ENCODE measurements around the gene LRRC14B. TPM values are rescaled to one million over a fixed set of nuclear protein-coding genes. Genes with fewer than 3 reads are reported as not detected.

Gene LRRC14B
- polyA plus RNA-seq, 1 donor (not counting 4 experiments of a cell fraction or from before 2014, with no cell fraction given) = not detected

- dilution Hi-C loops (cut with MboI; ENCODE audit: extremely low pct_ligation_motif_present, low sequenced_read_pairs) = no loop called here
Observed at GRCh38 chr5:162565-163337, 28.5 kb upstream of the LRRC14B start.

DNA sequence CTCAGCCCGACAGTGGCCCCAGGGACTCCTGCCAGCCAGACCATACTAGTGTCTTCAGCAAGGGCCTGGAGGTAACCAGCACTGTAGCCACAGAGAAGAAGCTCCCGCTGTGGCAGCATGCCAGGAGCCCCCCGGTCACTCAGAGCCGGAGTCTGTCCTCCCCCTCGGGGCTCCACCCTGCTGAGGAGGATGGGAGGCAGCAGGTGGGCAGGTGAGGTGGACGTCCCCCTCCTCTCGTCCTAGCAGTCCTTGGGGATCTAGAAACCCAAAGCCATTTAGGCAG, 28.0 kb upstream of the LRRC14B start:
- Histone ChIP-seq H3K4me3 (ENCODE audit: control insufficient read depth in 2 of 3, extremely low read depth in 1 of 3, insufficient read depth in 2 of 3, low read depth in 1 of 3, low read length in 3 of 3) (no peak overlapping the region), H4K20me1 (ENCODE audit: control insufficient read depth, extremely low read depth, insufficient read depth, low read length) (no peaks in the 10 kb centered on the region), H3K4me2 (ENCODE audit: control insufficient read depth, extremely low read depth, insufficient read depth, low read depth, low read length) (no peak overlapping the region), H3K27me3 (ENCODE audit: control insufficient read depth, extremely low read depth, insufficient read depth, low read length) (no peaks in the 10 kb centered on the region), H3K27ac (ENCODE audit: control insufficient read depth, insufficient read depth, low read length) (no peak overlapping the region), H3K36me3 (ENCODE audit: control insufficient read depth in 2 of 2, extremely low read depth in 1 of 2, insufficient read depth in 2 of 2, low read length in 2 of 2) (no peaks in the 10 kb centered on the region), H3K4me1 (ENCODE audit: control insufficient read depth, extremely low read depth, insufficient read depth, low read length) (no peaks in the 10 kb centered on the region), H3K9me1 (ENCODE audit: control insufficient read depth, extremely low read depth, insufficient read depth, low read length) (no peaks in the 10 kb centered on the region), H2AFZ (ENCODE audit: control insufficient read depth, low read length) (no peak overlapping the region), H3K9me3 (ENCODE audit: control insufficient read depth, low read depth, low read length) (no peaks in the 10 kb centered on the region), H3K79me2 (ENCODE audit: control insufficient read depth, insufficient read depth, low read length) (no peaks in the 10 kb centered on the region), H3K9ac (ENCODE audit: control insufficient read depth, extremely low read depth, insufficient read depth, low read length) (no peak overlapping the region)
- no peak for TF ChIP-seq CTCF (optimal IDR thresholded peaks at IDR 0.05 in 1 of 3, IDR thresholded peaks at IDR 0.05 in 1 of 3, conservative IDR thresholded peaks at IDR 0.05 in 1 of 3; ENCODE audit: extremely low read depth in 1 of 3, insufficient read depth in 2 of 3, low read length in 3 of 3)
- no peak for TF ChIP-seq EZH2 (IDR thresholded peaks at IDR 0.05; ENCODE audit: low read length)
- FAIRE-seq (no peak), DNase-seq (ENCODE audit: low read depth, low spot score) (no peak)
- dilution Hi-C loops (cut with MboI; ENCODE audit: extremely low pct_ligation_motif_present, low sequenced_read_pairs) = no loop called here

More at GRCh38 chr5:162565-163337, 28.5 kb upstream of the LRRC14B start:
- H3K27ac ChIP-seq (ENCODE audit: control insufficient read depth, insufficient read depth, low read length) = no peak overlapping the region
- no peaks in the 10 kb centered on the region for H4K20me1 ChIP-seq (ENCODE audit: control insufficient read depth, extremely low read depth, insufficient read depth, low read length)
- H3K9me3 ChIP-seq (ENCODE audit: control insufficient read depth, low read depth, low read length) = no peaks in the 10 kb centered on the region
- no peak overlapping the region for H3K4me3 ChIP-seq (ENCODE audit: control insufficient read depth in 2 of 3, extremely low read depth in 1 of 3, insufficient read depth in 2 of 3, low read depth in 1 of 3, low read length in 3 of 3)
- no peak for DNase-seq (ENCODE audit: low read depth, low spot score)
- no peak overlapping the region for H3K4me2 ChIP-seq (ENCODE audit: control insufficient read depth, extremely low read depth, insufficient read depth, low read depth, low read length)
- H3K4me1 ChIP-seq (ENCODE audit: control insufficient read depth, extremely low read depth, insufficient read depth, low read length) = no peaks in the 10 kb centered on the region
- TF ChIP-seq CTCF (optimal IDR thresholded peaks at IDR 0.05 in 1 of 3, IDR thresholded peaks at IDR 0.05 in 1 of 3, conservative IDR thresholded peaks at IDR 0.05 in 1 of 3; ENCODE audit: extremely low read depth in 1 of 3, insufficient read depth in 2 of 3, low read length in 3 of 3) = no peak
- no peak for TF ChIP-seq EZH2 (IDR thresholded peaks at IDR 0.05; ENCODE audit: low read length)
- no peaks in the 10 kb centered on the region for H3K9me1 ChIP-seq (ENCODE audit: control insufficient read depth, extremely low read depth, insufficient read depth, low read length)
- H3K27me3 ChIP-seq (ENCODE audit: control insufficient read depth, extremely low read depth, insufficient read depth, low read length) = no peaks in the 10 kb centered on the region
- H3K9ac ChIP-seq (ENCODE audit: control insufficient read depth, extremely low read depth, insufficient read depth, low read length) = no peak overlapping the region
- H3K79me2 ChIP-seq (ENCODE audit: control insufficient read depth, insufficient read depth, low read length) = no peaks in the 10 kb centered on the region
- no peak overlapping the region for H2AFZ ChIP-seq (ENCODE audit: control insufficient read depth, low read length)
- H3K36me3 ChIP-seq (ENCODE audit: control insufficient read depth in 2 of 2, extremely low read depth in 1 of 2, insufficient read depth in 2 of 2, low read length in 2 of 2) = no peaks in the 10 kb centered on the region
- FAIRE-seq = no peak
